ENCODE data around the gene NAV1. TPM values are rescaled to one million over a fixed set of nuclear protein-coding genes. Genes with fewer than 3 reads are reported as not detected.

NAV1 gene
- total RNA-seq, 2 experiments from 2014 or later = 2.8 to 4.3 TPM

DNA sequence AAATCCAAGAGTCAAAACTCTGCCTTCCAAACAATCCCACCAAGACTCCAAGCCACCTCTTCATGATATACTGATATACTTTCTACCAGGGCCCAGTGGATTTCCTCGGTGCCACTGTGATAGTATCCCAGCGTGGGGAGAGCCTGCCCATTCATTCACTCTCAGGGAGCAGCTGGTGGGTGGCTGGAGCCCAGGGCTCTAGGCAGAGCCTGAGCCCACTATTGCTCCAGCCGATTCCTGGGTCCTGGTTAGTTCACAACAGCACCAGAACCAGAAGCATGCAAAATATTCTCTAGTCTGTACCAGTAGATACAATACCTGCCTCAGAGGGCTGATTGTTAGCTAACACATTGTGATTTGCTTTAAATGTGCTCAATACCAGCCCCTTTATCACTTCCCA, 32.8 kb upstream of the NAV1 start:
- no peak overlapping the region for H3K27ac ChIP-seq (ENCODE audit: low read depth in 1 of 2, low read length in 2 of 2)
- H3K4me1 Mint-ChIP-seq (ENCODE audit: low read depth) = peaks cover 49% of the 10 kb centered on the region

DNA sequence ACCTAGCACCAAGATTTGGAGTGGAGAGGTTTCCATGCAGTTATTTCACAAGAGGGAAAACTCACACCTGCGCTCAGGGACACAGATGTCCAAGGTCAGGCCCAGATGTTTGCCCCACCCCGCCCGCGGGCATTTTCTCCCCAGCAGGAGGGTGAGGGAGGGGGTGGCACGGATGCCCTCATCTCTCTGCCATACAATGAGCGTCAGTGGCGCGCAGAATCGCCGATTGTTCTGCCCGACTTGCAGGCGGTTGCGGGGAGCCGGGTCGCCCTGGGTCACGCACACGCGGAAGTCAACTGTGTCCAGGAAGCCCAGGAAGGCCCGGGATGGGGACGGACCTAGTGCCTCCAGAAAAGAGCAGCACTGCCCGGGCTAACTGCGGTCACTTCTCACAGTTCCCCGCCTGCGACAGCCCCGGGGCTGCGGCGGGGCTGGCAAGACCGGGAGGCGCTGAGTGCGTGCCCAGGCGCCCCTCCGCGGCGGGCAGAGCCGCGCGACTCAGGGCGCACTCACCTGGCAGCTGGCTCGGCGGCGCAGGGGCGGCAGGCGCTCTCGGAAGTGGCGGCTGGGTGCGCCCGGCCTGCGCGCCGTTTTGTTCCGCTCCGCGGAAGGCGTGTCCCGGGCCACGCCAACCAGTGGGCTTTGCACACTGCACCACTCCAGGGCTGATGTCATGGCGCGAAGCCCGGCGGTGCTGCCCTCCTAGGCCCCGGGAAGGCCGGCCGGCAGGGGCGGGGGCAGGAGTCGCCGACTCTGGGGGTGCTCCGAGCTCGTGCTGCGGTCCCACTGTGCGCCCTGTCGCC, 32.2 kb upstream of the NAV1 start, which contains the start of gene CSRP1:
Gene CSRP1 (minus strand): TSS at position 567 of the 803 bp plus-strand sequence. CDS start 10,820 bp downstream, outside the sequence.
- ChIA-PET POLR2A (interaction anchor here (0.8 to 2.0 kb wide), 3 partner anchors 25 to 392 kb away, joined by 3 to 14 read pairs (median 4); partner anchors contain the start of gene IPO9), CTCF (interaction anchor here (1.2 to 2.9 kb wide), 4 partner anchors 14 to 59 kb away, joined by 3 to 27 read pairs (median 4); no protein-coding TSS in a partner anchor)
- peak; percentile 20 for TF ChIP-seq CTCF (IDR thresholded peaks at IDR 0.05)
- no peaks in the 10 kb centered on the region for H3K36me3 ChIP-seq (ENCODE audit: insufficient read depth, low read length)
- H3K27me3 ChIP-seq (ENCODE audit: control insufficient read depth in 1 of 2, insufficient read depth in 2 of 2, low read length in 2 of 2) = no peaks in the 10 kb centered on the region
- no peaks in the 10 kb centered on the region for H3K9me3 Mint-ChIP-seq
- no peaks in the 10 kb centered on the region for H3K9me3 ChIP-seq (ENCODE audit: control insufficient read depth in 1 of 2, insufficient read depth in 1 of 2, low read length in 2 of 2)
- peak within 1 kb of the TSS; percentile 96 for H3K4me3 Mint-ChIP-seq
- H3K27ac Mint-ChIP-seq = peak within 1 kb of the TSS; percentile 86
- peak within 1 kb of the TSS; percentile 82 for H3K4me3 ChIP-seq (ENCODE audit: low read length)
- intact Hi-C loops (cut with DNase I, micrococcal nuclease) = loop anchor here in 1 of 2 experiments (5.0 to 10.0 kb wide), 2 partner anchors 352 to 446 kb away; partner anchors contain the start of gene TMEM9
- H3K4me1 Mint-ChIP-seq (ENCODE audit: low read depth) = peaks cover 49% of the 10 kb centered on the region
- H3K36me3 Mint-ChIP-seq (ENCODE audit: low read depth) = no peaks in the 10 kb centered on the region
- peak within 1 kb of the TSS; percentile 37 to 58 for H3K27ac ChIP-seq (ENCODE audit: low read depth in 1 of 2, low read length in 2 of 2)
- no peaks in the 10 kb centered on the region for H3K27me3 Mint-ChIP-seq
- peak; percentile 66 to 91 (median 77) for DNase-seq
- ATAC-seq (ENCODE audit: poor library complexity) = peak; percentile 95
- H3K4me1 ChIP-seq (ENCODE audit: insufficient read depth, low read length) = peaks cover 40% of the 10 kb centered on the region

More for the DNA sequence above, 32.8 kb upstream of the NAV1 start:
- Histone ChIP-seq H3K4me1 (ENCODE audit: insufficient read depth, low read length) (peaks cover 40% of the 10 kb centered on the region), H3K9me3 (ENCODE audit: control insufficient read depth in 1 of 2, insufficient read depth in 1 of 2, low read length in 2 of 2) (no peaks in the 10 kb centered on the region), H3K27me3 (ENCODE audit: control insufficient read depth in 1 of 2, insufficient read depth in 2 of 2, low read length in 2 of 2) (no peaks in the 10 kb centered on the region), H3K36me3 (ENCODE audit: insufficient read depth, low read length) (no peaks in the 10 kb centered on the region), H3K4me3 (ENCODE audit: low read length) (peak overlapping the region; percentile 82)
- H3K27ac Mint-ChIP-seq = peak overlapping the region; percentile 86
- POLR2A ChIA-PET = interaction anchor here (1.2 kb wide), 1 partner anchor 24 kb away, joined by 7 read pairs; no protein-coding TSS in a partner anchor
- CTCF ChIA-PET = interaction anchor here (1.6 to 2.9 kb wide), 2 partner anchors 24 to 58 kb away, joined by 5 to 27 read pairs; no protein-coding TSS in a partner anchor
- TF ChIP-seq CTCF (IDR thresholded peaks at IDR 0.05) = no peak
- intact Hi-C loops (cut with DNase I, micrococcal nuclease) = loop anchor here in 1 of 2 experiments (5.0 to 10.0 kb wide), 2 partner anchors 351 to 446 kb away; partner anchors contain the start of gene TMEM9
- no peaks in the 10 kb centered on the region for H3K27me3 Mint-ChIP-seq
- no peak for ATAC-seq (ENCODE audit: poor library complexity)
- no peaks in the 10 kb centered on the region for H3K9me3 Mint-ChIP-seq
- peak overlapping the region; percentile 96 for H3K4me3 Mint-ChIP-seq
- no peak for DNase-seq
- no peaks in the 10 kb centered on the region for H3K36me3 Mint-ChIP-seq (ENCODE audit: low read depth)

- no peaks in the 10 kb centered on the region for H3K36me3 Mint-ChIP-seq (ENCODE audit: low read depth)
- peak overlapping the region; percentile 18 to 37 for H3K27ac ChIP-seq (ENCODE audit: low read depth in 1 of 2, low read length in 2 of 2)
- no peak for TF ChIP-seq CTCF (IDR thresholded peaks at IDR 0.05)
- ATAC-seq (ENCODE audit: poor library complexity) (no peak), DNase-seq (no peak)
- POLR2A ChIA-PET = interaction anchor here (0.8 to 2.0 kb wide), 3 partner anchors 26 to 393 kb away, joined by 3 to 14 read pairs (median 4); partner anchors contain the start of gene IPO9
- H3K4me3 ChIP-seq (ENCODE audit: low read length) = peak overlapping the region; percentile 82
- intact Hi-C loops (cut with DNase I, micrococcal nuclease) = loop anchor here in 1 of 2 experiments (5.0 to 10.0 kb wide), 2 partner anchors 353 to 445 kb away; partner anchors contain the start of gene TMEM9
- H3K4me3 Mint-ChIP-seq = peak overlapping the region; percentile 88
- CTCF ChIA-PET = interaction anchor here (1.2 to 2.9 kb wide), 4 partner anchors 14 to 59 kb away, joined by 3 to 27 read pairs (median 4); no protein-coding TSS in a partner anchor
- peaks cover 37% of the 10 kb centered on the region for H3K4me1 ChIP-seq (ENCODE audit: insufficient read depth, low read length)
- H3K9me3 Mint-ChIP-seq = no peaks in the 10 kb centered on the region
- H3K27me3 ChIP-seq (ENCODE audit: control insufficient read depth in 1 of 2, insufficient read depth in 2 of 2, low read length in 2 of 2) = no peaks in the 10 kb centered on the region
- H3K4me1 Mint-ChIP-seq (ENCODE audit: low read depth) = peaks cover 49% of the 10 kb centered on the region
- H3K36me3 ChIP-seq (ENCODE audit: insufficient read depth, low read length) = no peaks in the 10 kb centered on the region
- peak overlapping the region; percentile 86 for H3K27ac Mint-ChIP-seq
- no peaks in the 10 kb centered on the region for H3K27me3 Mint-ChIP-seq
- H3K9me3 ChIP-seq (ENCODE audit: control insufficient read depth in 1 of 2, insufficient read depth in 1 of 2, low read length in 2 of 2) = no peaks in the 10 kb centered on the region
These were observed 31.6 kb upstream of the NAV1 start for GRCh38 chr1:201507360-201507675.
